GM15510 (cell line): ENCODE results near the gene CLASP1.

Source experiments
- POLR2A ChIP-seq: IDR thresholded peaks from 3 replicates; pipeline ENCODE4 v1.6.1; 2011; ENCODE audit warnings: borderline replicate concordance; ENCODE audit not compliant: insufficient read length; ENCODE audit errors: extremely low read depth

The CLASP1 gene

GRCh38 chr2:121490584-121491133, 158.6 kb downstream of the CLASP1 start:
- no peak for TF ChIP-seq POLR2A

- TF ChIP-seq POLR2A, result no peak
These were observed 159.2 kb downstream of the CLASP1 start for GRCh38 chr2:121489911-121490583.

- TF ChIP-seq POLR2A, result no peak
These were observed 160.0 kb downstream of the CLASP1 start for GRCh38 chr2:121489284-121489683.

GRCh38 chr2:121486191-121486790, 163.0 kb downstream of the CLASP1 start:
- no peak for TF ChIP-seq POLR2A

GRCh38 chr2:121485039-121485438, 164.2 kb downstream of the CLASP1 start:
- no peak for TF ChIP-seq POLR2A

- no peak for TF ChIP-seq POLR2A
These were observed 165.4 kb downstream of the CLASP1 start for GRCh38 chr2:121483846-121484245.

GRCh38 chr2:121483021-121483420, 166.2 kb downstream of the CLASP1 start:
- TF ChIP-seq POLR2A, result no peak

GRCh38 chr2:121480826-121481225, 168.4 kb downstream of the CLASP1 start:
- TF ChIP-seq POLR2A, result no peak

GRCh38 chr2:121479882-121480522, 169.3 kb downstream of the CLASP1 start:
- TF ChIP-seq POLR2A, result no peak

- TF ChIP-seq POLR2A, result no peak
These were observed 170.1 kb downstream of the CLASP1 start for GRCh38 chr2:121478996-121479745.

GRCh38 chr2:121476684-121477083, 172.6 kb downstream of the CLASP1 start:
- TF ChIP-seq POLR2A, result no peak

- TF ChIP-seq POLR2A, result no peak
These were observed 173.3 kb downstream of the CLASP1 start for GRCh38 chr2:121475811-121476571.

- TF ChIP-seq POLR2A, result no peak
These were observed 175.8 kb downstream of the CLASP1 start for GRCh38 chr2:121473512-121473911.

- no peak for TF ChIP-seq POLR2A
These were observed 176.7 kb downstream of the CLASP1 start for GRCh38 chr2:121472470-121472993.

- no peak for TF ChIP-seq POLR2A
These were observed 177.5 kb downstream of the CLASP1 start for GRCh38 chr2:121471532-121472469.
